K562 (cell line): ENCODE results near the gene GPR152. TPM values are rescaled to one million over a fixed set of nuclear protein-coding genes. Genes with fewer than 3 reads are reported as not detected.
A peak's percentile ranks its signal among the peaks of the same experiment; 100 is the strongest.
"Not testable (repeated sequence)": the region's sequence is repeated elsewhere in the genome, so short reads cannot be mapped to it uniquely, and the experiment has no call there.

Experiments
- NFRKB ChIP-seq: fragments of 450-650 bp; IDR thresholded peaks from 2 replicates; pipeline ENCODE4 v1.6.1; 2016; ENCODE audit warnings: low read depth
- SMARCE1 ChIP-seq: fragments of 450-650 bp; IDR thresholded peaks from 2 replicates; pipeline ENCODE4 v1.7.1; 2016; ENCODE audit warnings: mild to moderate bottlenecking
- TRIM28 ChIP-seq: fragments of 450-650 bp; IDR thresholded peaks from 2 replicates; pipeline ENCODE4 v1.6.1; 2017
- ZNF740 ChIP-seq, 3 experiments: fragments of 200-800 bp in 1 of 3; sonication (Bioruptor generic) in 1 of 3; sonication (generic) in 1 of 3; formaldehyde crosslinking in 1 of 3; IDR thresholded peaks; 2 replicates each; pipeline versions ENCODE4 v1.6.1 to v1.8.0; 2016 to 2022; ENCODE audit warnings: mild to moderate bottlenecking in 2 of 3, missing compliant biosample characterization in 2 of 3, missing genetic modification characterization in 2 of 3, missing genetic modification reagents in 1 of 3
- polyA plus RNA-seq, 8 experiments: library from polyadenylated mRNA; depleted of rRNA in 4 of 8; stranded (reverse) in 5 of 8; unstranded in 3 of 8; fragments of >200 nt; fragmentation: Nextera tagmentation in 2 of 8; fragmentation: Illumina TruSeq in 1 of 8; extraction: Ambion mirVana in 2 of 8; extraction: Trizol in 1 of 8; gene quantifications; 2 replicates each; pipeline versions ENCODE4 v1.2.1 to v1.2.3, GENCODE V29; 2011 to 2014; ENCODE audit warnings: inconsistent platforms in 1 of 8, missing spikeins in 1 of 8
- total RNA-seq, 7 experiments: library from RNA; depleted of rRNA in 6 of 7; stranded (reverse); fragments of >200 nt in 6 of 7; fragmentation: Illumina TruSeq in 2 of 7; extraction: Trizol in 2 of 7; gene quantifications; 2 replicates each; pipeline versions ENCODE4 v1.2.1 to v1.2.3, GENCODE V29; 2011 to 2021; ENCODE audit warnings: low replicate concordance in 1 of 7
- TF ChIP-seq, protein P1 (sequence below): fragments of 450-650 bp; IDR thresholded peaks from 2 replicates; pipeline ENCODE4 v1.6.1; 2016
- TF ChIP-seq, protein P2 (sequence below): fragments of 450-650 bp; IDR thresholded peaks from 2 replicates; pipeline ENCODE4 v1.6.1; 2017; ENCODE audit warnings: antibody characterized with exemption
- TF ChIP-seq, protein P3 (sequence below), 2 experiments: fragments of 450-650 bp; conservative IDR thresholded peaks; 2 replicates each; pipeline ENCODE4 v1.6.1; 2017; ENCODE audit warnings: mild to moderate bottlenecking in 2 of 2, moderate library complexity in 2 of 2

The GPR152 gene
- total and polyA plus RNA-seq, 9 of the 15 experiments (the other 6 are each of a cell fraction or from before 2014, with no cell fraction given), result not detected

DNA sequence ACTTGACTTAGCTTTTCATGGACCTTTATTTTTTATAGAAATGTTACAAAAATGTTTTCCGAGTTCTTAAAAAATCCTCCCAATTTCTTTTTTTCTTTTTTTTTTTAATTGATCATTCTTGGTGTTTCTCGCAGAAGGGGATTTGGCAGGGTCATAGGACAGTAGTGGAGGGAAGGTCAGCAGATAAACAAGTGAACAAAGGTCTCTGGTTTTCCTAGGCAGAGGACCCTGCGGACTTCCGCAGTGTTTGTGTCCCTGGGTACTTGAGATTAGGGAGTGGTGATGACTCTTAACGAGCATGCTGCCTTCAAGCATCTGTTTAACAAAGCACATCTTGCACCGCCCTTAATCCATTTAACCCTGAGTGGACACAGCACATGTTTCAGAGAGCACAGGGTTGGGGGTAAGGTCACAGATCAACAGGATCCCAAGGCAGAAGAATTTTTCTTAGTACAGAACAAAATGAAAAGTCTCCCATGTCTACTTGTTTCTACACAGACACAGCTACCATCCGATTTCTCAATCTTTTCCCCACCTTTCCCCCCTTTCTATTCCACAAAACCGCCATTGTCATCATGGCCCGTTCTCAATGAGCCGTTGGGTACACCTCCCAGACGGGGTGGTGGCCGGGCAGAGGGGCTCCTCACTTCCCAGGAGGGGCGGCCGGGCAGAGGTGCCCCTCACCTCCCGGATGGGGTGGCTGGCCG lies 25.0 kb upstream of the GPR152 start (continued):
- TF ChIP-seq ZNF740 (CRISPR knock-in tag; IDR thresholded peaks at IDR 0.05), result not testable (repeated sequence)
- TF ChIP-seq ZNF740 (tag; IDR thresholded peaks at IDR 0.05) (0 out of 4 replicates have a peak, but pooled peaks of 1 of the 2 experiments have one; percentile 13), TRIM28 (0 out of 2 replicates have a peak, but pooled peaks have one; percentile 30), SMARCE1 (peak; percentile 52; the same call in 1 of the 2 replicates), NFRKB (peak; percentile 72; the same call in 1 of the 2 replicates)
- TF ChIP-seq, protein P1, sequence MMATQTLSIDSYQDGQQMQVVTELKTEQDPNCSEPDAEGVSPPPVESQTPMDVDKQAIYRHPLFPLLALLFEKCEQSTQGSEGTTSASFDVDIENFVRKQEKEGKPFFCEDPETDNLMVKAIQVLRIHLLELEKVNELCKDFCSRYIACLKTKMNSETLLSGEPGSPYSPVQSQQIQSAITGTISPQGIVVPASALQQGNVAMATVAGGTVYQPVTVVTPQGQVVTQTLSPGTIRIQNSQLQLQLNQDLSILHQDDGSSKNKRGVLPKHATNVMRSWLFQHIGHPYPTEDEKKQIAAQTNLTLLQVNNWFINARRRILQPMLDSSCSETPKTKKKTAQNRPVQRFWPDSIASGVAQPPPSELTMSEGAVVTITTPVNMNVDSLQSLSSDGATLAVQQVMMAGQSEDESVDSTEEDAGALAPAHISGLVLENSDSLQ, result 0 out of 2 replicates have a peak, but pooled peaks have one; percentile 6
- TF ChIP-seq, protein P2, sequence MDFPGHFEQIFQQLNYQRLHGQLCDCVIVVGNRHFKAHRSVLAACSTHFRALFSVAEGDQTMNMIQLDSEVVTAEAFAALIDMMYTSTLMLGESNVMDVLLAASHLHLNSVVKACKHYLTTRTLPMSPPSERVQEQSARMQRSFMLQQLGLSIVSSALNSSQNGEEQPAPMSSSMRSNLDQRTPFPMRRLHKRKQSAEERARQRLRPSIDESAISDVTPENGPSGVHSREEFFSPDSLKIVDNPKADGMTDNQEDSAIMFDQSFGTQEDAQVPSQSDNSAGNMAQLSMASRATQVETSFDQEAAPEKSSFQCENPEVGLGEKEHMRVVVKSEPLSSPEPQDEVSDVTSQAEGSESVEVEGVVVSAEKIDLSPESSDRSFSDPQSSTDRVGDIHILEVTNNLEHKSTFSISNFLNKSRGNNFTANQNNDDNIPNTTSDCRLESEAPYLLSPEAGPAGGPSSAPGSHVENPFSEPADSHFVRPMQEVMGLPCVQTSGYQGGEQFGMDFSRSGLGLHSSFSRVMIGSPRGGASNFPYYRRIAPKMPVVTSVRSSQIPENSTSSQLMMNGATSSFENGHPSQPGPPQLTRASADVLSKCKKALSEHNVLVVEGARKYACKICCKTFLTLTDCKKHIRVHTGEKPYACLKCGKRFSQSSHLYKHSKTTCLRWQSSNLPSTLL, result peak; percentile 69; the same call in 1 of the 2 replicates
- TF ChIP-seq, protein P3, sequence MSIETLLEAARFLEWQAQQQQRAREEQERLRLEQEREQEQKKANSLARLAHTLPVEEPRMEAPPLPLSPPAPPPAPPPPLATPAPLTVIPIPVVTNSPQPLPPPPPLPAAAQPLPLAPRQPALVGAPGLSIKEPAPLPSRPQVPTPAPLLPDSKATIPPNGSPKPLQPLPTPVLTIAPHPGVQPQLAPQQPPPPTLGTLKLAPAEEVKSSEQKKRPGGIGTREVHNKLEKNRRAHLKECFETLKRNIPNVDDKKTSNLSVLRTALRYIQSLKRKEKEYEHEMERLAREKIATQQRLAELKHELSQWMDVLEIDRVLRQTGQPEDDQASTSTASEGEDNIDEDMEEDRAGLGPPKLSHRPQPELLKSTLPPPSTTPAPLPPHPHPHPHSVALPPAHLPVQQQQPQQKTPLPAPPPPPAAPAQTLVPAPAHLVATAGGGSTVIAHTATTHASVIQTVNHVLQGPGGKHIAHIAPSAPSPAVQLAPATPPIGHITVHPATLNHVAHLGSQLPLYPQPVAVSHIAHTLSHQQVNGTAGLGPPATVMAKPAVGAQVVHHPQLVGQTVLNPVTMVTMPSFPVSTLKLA (conservative IDR thresholded peaks at IDR 0.05), result peak; percentile 71 to 78
